Neuron (in vitro differentiated cells): ENCODE data around the gene ZSCAN10.

Source experiments
- H2AFZ ChIP-seq: one replicate; pipeline ENCODE4 v1.6.1; 2013; ENCODE audit warnings: low read depth, mild to moderate bottlenecking, inconsistent platforms, low read length, moderate library complexity
- H3K27me3 ChIP-seq: one replicate; pipeline ENCODE4 v1.6.1; 2013; ENCODE audit warnings: low read length; ENCODE audit not compliant: insufficient read depth
- H3K36me3 ChIP-seq: one replicate; pipeline ENCODE4 v1.6.1; 2013; ENCODE audit warnings: low read length; ENCODE audit not compliant: insufficient read depth
- H3K4me1 ChIP-seq: one replicate; pipeline ENCODE4 v1.6.1; 2013; ENCODE audit warnings: low read length; ENCODE audit not compliant: insufficient read depth
- H3K4me3 ChIP-seq: 2 replicates; pipeline ENCODE4 v1.5.1; 2013; ENCODE audit warnings: mild to moderate bottlenecking, low read length, moderate library complexity
- H3K9me3 ChIP-seq: one replicate; pipeline ENCODE4 v1.6.1; 2013; ENCODE audit warnings: low read length

Gene ZSCAN10

DNA sequence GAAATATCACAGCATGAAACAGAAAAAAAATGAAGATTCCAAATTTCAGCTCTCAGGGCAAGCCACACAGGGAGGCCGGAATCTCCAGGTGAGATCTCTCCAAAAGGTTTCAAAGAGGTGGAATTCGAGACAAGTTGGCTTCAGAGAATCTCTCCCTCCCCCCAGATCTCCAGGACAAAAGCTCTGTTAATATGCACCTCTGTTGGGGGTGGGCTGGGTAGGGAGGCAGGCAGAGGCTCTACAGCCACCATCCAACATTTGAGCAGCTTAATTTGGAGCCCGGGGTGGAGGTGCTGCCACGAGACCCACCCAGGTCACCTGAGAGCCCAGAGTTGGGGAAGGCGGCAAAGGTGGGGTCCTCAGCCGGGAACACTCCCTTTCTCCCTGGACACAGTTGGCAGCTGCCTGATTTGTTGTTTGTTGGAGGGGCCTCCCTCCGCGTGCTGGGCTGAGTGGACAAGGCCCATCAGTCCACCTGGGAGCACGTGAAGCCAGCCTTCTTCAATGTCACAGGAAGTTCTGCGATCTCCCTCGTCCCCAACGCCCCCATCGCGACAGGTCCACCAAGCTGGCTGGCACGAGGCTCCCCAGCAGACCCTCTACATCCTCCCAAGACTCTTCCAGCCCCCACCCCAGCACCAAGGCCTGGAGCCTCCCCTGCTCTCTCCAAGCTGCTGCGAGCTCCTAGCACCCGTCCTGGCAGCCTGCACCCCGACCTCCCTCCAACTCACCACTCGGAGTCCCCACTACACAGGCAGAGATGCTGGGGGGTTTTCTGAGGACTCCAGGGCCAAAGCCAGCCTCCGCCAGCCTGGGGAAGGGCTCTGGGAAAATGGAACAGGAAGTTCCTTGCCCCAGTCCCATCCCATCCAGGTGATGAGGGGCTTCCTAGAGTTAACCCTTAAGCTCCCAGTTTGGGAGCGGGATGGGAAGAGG, at the start of gene ZSCAN10:
Gene ZSCAN10 (minus strand): TSS at position 836 of the 936 bp plus-strand sequence. CDS start 6,357 bp downstream, outside the sequence.
- no peak within 1 kb of the TSS for H2AFZ ChIP-seq
- H3K36me3 ChIP-seq: no peaks in the 10 kb centered on the region
- no peak within 1 kb of the TSS for H3K4me3 ChIP-seq
- H3K9me3 ChIP-seq: no peaks in the 10 kb centered on the region
- H3K27me3 ChIP-seq: peaks cover 16% of the 10 kb centered on the region
- H3K4me1 ChIP-seq: peaks cover 9% of the 10 kb centered on the region

DNA sequence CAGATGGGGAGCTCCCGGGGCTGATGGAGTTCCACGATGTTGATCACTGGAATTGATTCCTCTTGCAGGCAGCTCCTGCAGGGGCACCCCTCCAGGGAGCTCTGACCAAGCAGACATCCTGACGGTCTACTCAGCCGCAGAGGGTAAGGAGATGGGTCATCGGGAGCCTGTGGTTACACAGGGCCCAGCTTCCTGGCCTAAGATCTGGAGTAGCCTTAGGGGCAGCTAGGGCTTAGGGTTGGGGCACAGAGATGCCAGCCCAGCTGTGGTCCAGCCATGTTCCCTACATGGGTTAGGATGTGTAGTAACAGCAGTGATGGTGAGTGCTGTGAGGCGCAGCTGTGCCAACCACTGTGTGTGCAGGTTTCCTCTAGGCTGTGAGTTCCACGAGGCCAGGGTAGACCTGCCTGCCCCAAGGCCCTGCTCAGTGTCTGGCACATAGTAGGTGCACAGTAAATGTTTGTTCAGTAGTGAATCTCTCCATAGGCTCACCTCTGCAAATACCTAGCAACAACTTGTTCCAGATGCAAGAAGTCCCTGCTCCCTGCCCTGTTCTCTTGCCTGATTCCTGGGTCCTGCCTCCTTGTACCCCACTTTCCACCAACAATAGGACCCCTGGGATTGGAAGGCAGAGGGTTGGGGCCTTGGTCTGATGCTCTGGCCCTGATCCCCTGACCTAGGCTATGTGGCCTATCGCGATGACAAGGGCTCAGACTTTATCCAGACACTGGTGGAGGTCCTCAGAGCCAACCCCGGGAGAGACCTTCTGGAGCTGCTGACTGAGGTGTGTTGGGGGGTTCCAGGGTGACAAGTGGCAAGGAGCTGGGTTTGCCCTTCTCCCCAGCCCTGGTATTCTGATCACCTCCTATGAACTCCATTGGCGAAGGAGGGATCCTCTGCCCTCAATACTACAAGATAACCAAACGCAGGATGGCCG, 49.4 kb upstream of the ZSCAN10 start:
- no peak overlapping the region for H3K4me3 ChIP-seq
- H3K4me1 ChIP-seq: peaks cover 5% of the 10 kb centered on the region
- no peaks in the 10 kb centered on the region for H3K27me3 ChIP-seq
- no peaks in the 10 kb centered on the region for H3K36me3 ChIP-seq
- H3K9me3 ChIP-seq: no peaks in the 10 kb centered on the region
- no peak overlapping the region for H2AFZ ChIP-seq

DNA sequence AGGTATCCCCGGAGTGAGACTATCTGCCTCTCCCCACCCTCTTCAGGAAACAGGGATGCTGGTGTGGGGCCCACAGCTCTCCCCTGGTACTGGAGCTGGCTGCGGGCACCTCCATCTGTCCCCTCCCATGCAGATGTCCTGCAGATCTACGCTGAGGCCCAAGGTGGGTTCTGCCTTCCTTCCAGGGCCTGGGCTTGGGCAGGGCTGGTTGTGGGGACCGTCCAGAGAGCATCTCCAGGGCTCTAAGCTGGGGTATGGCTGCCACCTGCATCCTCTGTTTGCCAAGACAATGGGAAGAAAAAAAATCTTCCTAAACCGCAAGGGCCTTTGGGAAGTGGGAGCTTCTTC, 48.6 kb upstream of the ZSCAN10 start:
- H3K4me1 ChIP-seq: peaks cover 5% of the 10 kb centered on the region
- H3K36me3 ChIP-seq: peaks cover under 1% of the 10 kb centered on the region

DNA sequence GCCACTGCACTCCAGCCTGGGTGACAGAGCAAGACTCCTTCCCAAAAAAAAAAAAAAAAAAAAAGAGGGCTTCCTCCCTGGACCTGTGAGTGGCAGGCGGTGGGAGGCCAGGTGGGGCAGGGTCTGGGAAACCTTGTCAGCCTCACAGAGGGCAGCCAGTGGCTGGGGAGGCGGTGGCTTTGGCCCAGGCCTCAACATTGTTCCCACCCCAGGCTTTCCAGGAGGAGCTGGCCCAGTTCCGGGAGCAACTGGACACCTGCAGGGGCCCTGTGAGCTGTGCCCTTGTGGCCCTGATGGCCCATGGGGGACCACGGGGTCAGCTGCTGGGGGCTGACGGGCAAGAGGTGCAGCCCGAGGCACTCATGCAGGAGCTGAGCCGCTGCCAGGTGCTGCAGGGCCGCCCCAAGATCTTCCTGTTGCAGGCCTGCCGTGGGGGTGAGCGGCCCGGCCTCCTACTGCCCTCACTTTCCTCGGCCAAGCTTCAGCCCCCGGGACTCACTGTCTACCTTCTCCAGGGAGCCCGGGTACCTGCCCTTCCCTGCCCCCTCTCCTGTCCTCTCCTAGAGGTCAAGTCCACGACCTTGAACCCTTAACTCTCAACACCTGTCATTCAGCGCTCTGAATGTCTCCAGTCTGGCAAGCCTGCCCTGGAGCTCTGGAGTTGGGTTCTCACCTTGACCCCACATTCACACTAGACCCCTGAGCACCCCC, 48.1 kb upstream of the ZSCAN10 start:
- Histone ChIP-seq H3K4me3 (no peak overlapping the region), H3K36me3 (peaks cover 6% of the 10 kb centered on the region), H3K4me1 (peaks cover 5% of the 10 kb centered on the region), H2AFZ (no peak overlapping the region), H3K9me3 (no peaks in the 10 kb centered on the region), H3K27me3 (no peaks in the 10 kb centered on the region)

More for the DNA sequence above, 48.6 kb upstream of the ZSCAN10 start:
- H2AFZ ChIP-seq: no peak overlapping the region
- no peaks in the 10 kb centered on the region for H3K9me3 ChIP-seq
- H3K27me3 ChIP-seq: no peaks in the 10 kb centered on the region
- no peak overlapping the region for H3K4me3 ChIP-seq

- Histone ChIP-seq H3K4me1 (peaks cover 5% of the 10 kb centered on the region), H3K9me3 (no peaks in the 10 kb centered on the region), H3K4me3 (no peak overlapping the region), H3K36me3 (peaks cover 19% of the 10 kb centered on the region), H2AFZ (no peak overlapping the region), H3K27me3 (no peaks in the 10 kb centered on the region)
Measured at GRCh38 chr16:3145660-3146059, 46.6 kb upstream of the ZSCAN10 start.

- Histone ChIP-seq H3K4me3 (no peak overlapping the region), H2AFZ (no peak overlapping the region), H3K9me3 (no peaks in the 10 kb centered on the region), H3K27me3 (no peaks in the 10 kb centered on the region), H3K36me3 (peaks cover 19% of the 10 kb centered on the region), H3K4me1 (peaks cover 5% of the 10 kb centered on the region)
Measured at GRCh38 chr16:3145151-3145550, 46.1 kb upstream of the ZSCAN10 start.

GRCh38 chr16:3144321-3144983, 45.4 kb upstream of the ZSCAN10 start:
- Histone ChIP-seq H3K4me1 (peaks cover 4% of the 10 kb centered on the region), H3K36me3 (peaks cover 19% of the 10 kb centered on the region), H3K4me3 (no peak overlapping the region), H3K27me3 (no peaks in the 10 kb centered on the region), H3K9me3 (no peaks in the 10 kb centered on the region), H2AFZ (no peak overlapping the region)

DNA sequence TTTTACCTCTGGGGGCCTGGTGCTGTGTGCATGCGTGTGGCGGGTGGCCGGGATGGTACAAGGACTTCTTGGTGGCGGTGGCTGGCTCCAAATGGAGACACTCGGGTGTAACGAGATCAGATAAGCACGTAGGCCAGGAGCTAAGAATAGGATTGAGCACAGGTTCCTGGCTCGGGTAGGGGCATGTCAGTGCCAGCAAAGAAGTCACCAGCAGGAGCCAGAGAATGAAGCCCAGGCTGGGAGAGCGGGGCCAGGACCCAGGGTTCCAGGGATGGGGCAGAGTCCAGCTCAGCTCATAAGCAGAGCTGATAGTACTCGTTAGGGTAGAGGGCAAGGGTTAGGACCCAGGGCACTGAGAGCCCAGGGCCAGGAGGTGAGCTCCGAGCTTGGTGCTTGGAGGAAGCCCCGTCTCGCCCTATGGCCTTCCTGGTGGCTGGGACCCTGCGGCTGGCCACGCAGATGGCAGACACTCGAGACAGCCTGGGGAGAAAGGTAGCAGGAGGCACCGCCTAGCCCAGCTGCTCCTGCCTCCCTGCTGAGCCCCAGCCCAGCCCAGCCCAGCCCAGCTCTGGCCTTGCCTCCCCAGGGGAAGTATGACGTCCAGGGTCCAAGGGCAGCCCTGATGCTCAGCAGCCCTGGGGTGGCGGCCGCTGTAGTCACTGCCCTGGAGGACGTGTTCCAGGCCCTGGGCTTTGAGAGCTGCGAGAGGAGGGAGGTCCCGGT, 44.7 kb upstream of the ZSCAN10 start:
- peaks cover 23% of the 10 kb centered on the region for H3K36me3 ChIP-seq
- no peaks in the 10 kb centered on the region for H3K27me3 ChIP-seq
- no peaks in the 10 kb centered on the region for H3K9me3 ChIP-seq
- peaks cover 2% of the 10 kb centered on the region for H3K4me1 ChIP-seq
- H2AFZ ChIP-seq: no peak overlapping the region
- H3K4me3 ChIP-seq: no peak overlapping the region

DNA sequence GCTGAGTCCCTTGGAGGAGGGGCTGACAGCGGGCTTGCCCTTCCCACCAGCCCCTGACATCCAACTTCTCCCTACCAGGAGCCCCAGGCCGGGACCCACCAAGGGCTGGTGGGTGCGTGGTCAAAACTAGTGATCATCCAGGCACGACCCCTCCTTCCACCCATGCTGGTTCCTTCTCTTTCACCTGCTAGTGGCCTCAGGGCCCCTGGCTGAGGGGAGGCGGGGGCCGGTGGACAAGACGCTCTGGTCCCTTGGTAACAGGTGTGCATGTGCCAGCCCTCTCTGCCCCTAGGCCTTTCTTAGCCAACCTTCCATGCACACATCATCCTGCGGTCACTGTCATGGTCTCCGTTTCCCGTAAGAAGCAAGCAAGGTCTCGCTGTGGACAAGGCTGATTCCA, 44.1 kb upstream of the ZSCAN10 start:
- Histone ChIP-seq H3K4me1 (peaks cover 7% of the 10 kb centered on the region), H2AFZ (no peak overlapping the region), H3K4me3 (no peak overlapping the region), H3K27me3 (no peaks in the 10 kb centered on the region), H3K9me3 (no peaks in the 10 kb centered on the region), H3K36me3 (peaks cover 23% of the 10 kb centered on the region)

GRCh38 chr16:3142770-3143169, 43.7 kb upstream of the ZSCAN10 start:
- H2AFZ ChIP-seq: no peak overlapping the region
- H3K36me3 ChIP-seq: peaks cover 23% of the 10 kb centered on the region
- H3K4me1 ChIP-seq: peaks cover 11% of the 10 kb centered on the region
- no peaks in the 10 kb centered on the region for H3K27me3 ChIP-seq
- H3K4me3 ChIP-seq: no peak overlapping the region
- H3K9me3 ChIP-seq: no peaks in the 10 kb centered on the region

- Histone ChIP-seq H3K9me3 (no peaks in the 10 kb centered on the region), H3K36me3 (peaks cover 23% of the 10 kb centered on the region), H3K27me3 (no peaks in the 10 kb centered on the region), H3K4me1 (peaks cover 16% of the 10 kb centered on the region), H2AFZ (no peak overlapping the region), H3K4me3 (no peak overlapping the region)
Measured at GRCh38 chr16:3142327-3142726, 43.2 kb upstream of the ZSCAN10 start.
